HepG2 (cell line): ENCODE data around the gene BCKDHB. TPM values are rescaled to one million over a fixed set of nuclear protein-coding genes. Genes with fewer than 3 reads are reported as not detected.

Experiments
- ATRX ChIP-seq: sonication (generic); formaldehyde crosslinking; IDR thresholded peaks from 2 replicates; pipeline ENCODE4 v1.4.0; 2020; ENCODE audit warnings: missing genetic modification reagents, borderline replicate concordance
- BHLHE40 ChIP-seq: IDR thresholded peaks from 2 replicates; pipeline ENCODE4 v1.6.1; 2011; ENCODE audit warnings: low read length, improper control_type of control experiment
- DMAP1 ChIP-seq: IDR thresholded peaks from 2 replicates; pipeline ENCODE4 v1.6.1; 2016
- DRAP1 ChIP-seq: IDR thresholded peaks from 2 replicates; pipeline ENCODE4 v1.6.1; 2016; ENCODE audit warnings: missing genetic modification reagents, missing compliant biosample characterization
- FOXO4 ChIP-seq: sonication (generic); formaldehyde crosslinking; conservative IDR thresholded peaks from 2 replicates; pipeline ENCODE4 v1.8.1; 2023; ENCODE audit warnings: missing genetic modification reagents
- GFI1 ChIP-seq: sonication (generic); formaldehyde crosslinking; IDR thresholded peaks from 2 replicates; pipeline ENCODE4 v1.5.0; 2020; ENCODE audit warnings: missing genetic modification reagents, mild to moderate bottlenecking, borderline replicate concordance
- GPN1 ChIP-seq: sonication (generic); formaldehyde crosslinking; IDR thresholded peaks from 2 replicates; pipeline ENCODE4 v1.5.1; 2020; ENCODE audit warnings: missing genetic modification reagents, borderline replicate concordance
- IRF2 ChIP-seq: IDR thresholded peaks from 2 replicates; pipeline ENCODE4 v1.6.1; 2018; ENCODE audit warnings: missing genetic modification reagents, missing compliant biosample characterization
- JUNB ChIP-seq: sonication (generic); formaldehyde crosslinking; IDR thresholded peaks from 2 replicates; pipeline ENCODE4 v1.8.0; 2022; ENCODE audit warnings: missing genetic modification reagents, mild to moderate bottlenecking, borderline replicate concordance
- JUND ChIP-seq: sonication (generic); formaldehyde crosslinking; IDR thresholded peaks from 2 replicates; pipeline ENCODE4 v1.8.0; 2022; ENCODE audit warnings: mild to moderate bottlenecking, missing genetic modification reagents
- MED8 ChIP-seq: sonication (generic); formaldehyde crosslinking; IDR thresholded peaks from 2 replicates; pipeline ENCODE4 v1.8.1; 2023; ENCODE audit warnings: mild to moderate bottlenecking, missing genetic modification reagents; ENCODE audit not compliant: insufficient replicate concordance
- NFIB ChIP-seq: sonication (generic); formaldehyde crosslinking; IDR thresholded peaks from 2 replicates; pipeline ENCODE4 v1.9.0; 2021; ENCODE audit warnings: missing genetic modification reagents, mild to moderate bottlenecking, borderline replicate concordance
- NR1H2 ChIP-seq: sonication (generic); formaldehyde crosslinking; IDR thresholded peaks from 2 replicates; pipeline ENCODE4 v1.8.1; 2022; ENCODE audit warnings: low read depth, missing genetic modification reagents, borderline replicate concordance
- PAF1 ChIP-seq: IDR thresholded peaks from 2 replicates; pipeline ENCODE4 v1.6.1; 2016; ENCODE audit warnings: missing genetic modification reagents, missing compliant biosample characterization
- RARA ChIP-seq: IDR thresholded peaks from 2 replicates; pipeline ENCODE4 v1.6.1; 2016; ENCODE audit warnings: missing genetic modification reagents, missing compliant biosample characterization
- TAF1 ChIP-seq: sonication (generic); formaldehyde crosslinking; IDR thresholded peaks from 2 replicates; pipeline ENCODE4 v1.4.0; 2020; ENCODE audit warnings: missing genetic modification reagents
- TRIM24 ChIP-seq: sonication (generic); formaldehyde crosslinking; IDR thresholded peaks from 2 replicates; pipeline ENCODE4 v1.8.0; 2022; ENCODE audit warnings: mild to moderate bottlenecking, missing genetic modification reagents
- XBP1 ChIP-seq: sonication (generic); formaldehyde crosslinking; IDR thresholded peaks from 2 replicates; pipeline ENCODE4 v1.5.0; 2020; ENCODE audit warnings: missing genetic modification reagents
- ZFYVE20 ChIP-seq: sonication (generic); formaldehyde crosslinking; IDR thresholded peaks from 2 replicates; pipeline ENCODE4 v1.8.0; 2023; ENCODE audit warnings: low read depth, mild to moderate bottlenecking, moderate library complexity, missing genetic modification reagents, borderline replicate concordance
- ZMAT3 ChIP-seq: sonication (generic); formaldehyde crosslinking; conservative IDR thresholded peaks from 2 replicates; pipeline ENCODE4 v1.7.0; 2021; ENCODE audit warnings: missing genetic modification reagents
- ZNF160 ChIP-seq: sonication (generic); formaldehyde crosslinking; IDR thresholded peaks from 2 replicates; pipeline ENCODE4 v1.8.0; 2022; ENCODE audit warnings: mild to moderate bottlenecking, inconsistent platforms, missing genetic modification reagents
- ZNF253 ChIP-seq: sonication (generic); formaldehyde crosslinking; IDR thresholded peaks from 2 replicates; pipeline ENCODE4 v1.8.0; 2022; ENCODE audit warnings: mild to moderate bottlenecking, missing genetic modification reagents, borderline replicate concordance
- ZNF737 ChIP-seq: sonication (generic); formaldehyde crosslinking; IDR thresholded peaks from 2 replicates; pipeline ENCODE4 v1.5.0; 2020; ENCODE audit warnings: missing genetic modification reagents, mild to moderate bottlenecking, borderline replicate concordance
- polyA plus RNA-seq, 8 experiments: library from polyadenylated mRNA; depleted of rRNA in 3 of 8; stranded (reverse) in 7 of 8; unstranded in 1 of 8; fragments of >200 nt; fragmentation: Illumina TruSeq in 4 of 8; extraction: Trizol in 4 of 8; gene quantifications; 2 replicates each; pipeline versions ENCODE4 v1.2.1 to v1.2.3, GENCODE V29; 2011 to 2016; ENCODE audit warnings: low read depth in 4 of 8, missing spikeins in 1 of 8, mixed read lengths in 1 of 8; ENCODE audit not compliant: insufficient read depth in 1 of 8
- total RNA-seq, 5 experiments: library from RNA; depleted of rRNA; stranded (reverse); fragments of >200 nt; fragmentation: Illumina TruSeq; extraction: Trizol; gene quantifications; 2 replicates each; pipeline ENCODE4 v1.2.3, GENCODE V29; 2016; ENCODE audit warnings: low read depth in 1 of 5
- TF ChIP-seq, protein P1 (sequence below): sonication (generic); formaldehyde crosslinking; IDR thresholded peaks from 2 replicates; pipeline ENCODE4 v1.9.0; 2021; ENCODE audit warnings: missing genetic modification reagents, borderline replicate concordance
- TF ChIP-seq, protein P2 (sequence below): sonication (generic); formaldehyde crosslinking; IDR thresholded peaks from 2 replicates; pipeline ENCODE4 v1.4.0; 2020; ENCODE audit warnings: missing genetic modification reagents; ENCODE audit errors: not compliant biosample characterization
- TF ChIP-seq, protein P3 (sequence below): fragments of 450-650 bp; IDR thresholded peaks from 2 replicates; pipeline ENCODE4 v1.6.1; 2016

Gene BCKDHB
- total and polyA plus RNA-seq, 2 of the 13 experiments (the other 11 are each of a cell fraction or from before 2014, with no cell fraction given): 10.8 to 13.6 TPM

DNA sequence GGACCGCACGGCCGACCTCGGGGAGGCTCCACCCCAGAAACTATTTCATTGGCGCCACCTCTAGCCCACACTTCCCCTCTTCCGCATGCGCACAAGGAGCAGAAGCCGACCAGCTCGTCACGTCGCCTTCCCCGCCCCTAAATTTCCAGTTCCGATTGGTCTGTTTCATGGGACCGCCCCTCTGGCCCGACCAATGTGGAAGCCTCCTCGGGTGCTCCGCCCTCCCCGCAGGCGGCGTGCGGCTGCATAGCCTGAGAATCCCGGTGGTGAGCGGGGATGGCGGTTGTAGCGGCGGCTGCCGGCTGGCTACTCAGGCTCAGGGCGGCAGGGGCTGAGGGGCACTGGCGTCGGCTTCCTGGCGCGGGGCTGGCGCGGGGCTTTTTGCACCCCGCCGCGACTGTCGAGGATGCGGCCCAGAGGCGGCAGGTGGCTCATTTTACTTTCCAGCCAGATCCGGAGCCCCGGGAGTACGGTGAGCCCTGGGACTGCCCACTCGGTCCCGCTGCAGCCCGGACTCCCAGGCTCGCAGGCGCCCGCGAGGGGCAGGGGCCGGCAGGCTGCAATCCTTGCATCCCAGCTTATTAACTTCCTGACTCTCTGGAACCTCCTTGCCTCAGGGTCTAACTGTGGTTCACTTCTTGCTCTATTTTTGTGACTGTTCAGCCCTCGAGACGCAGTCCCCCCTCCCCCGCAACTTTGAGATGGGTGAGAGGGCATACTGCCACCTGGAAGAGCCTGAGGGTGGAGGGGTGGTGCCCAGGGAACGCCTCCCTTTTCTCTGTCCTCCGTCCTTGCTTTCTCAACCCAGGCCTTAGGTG lies at the start of gene BCKDHB (continued):
- TF ChIP-seq, protein P1, sequence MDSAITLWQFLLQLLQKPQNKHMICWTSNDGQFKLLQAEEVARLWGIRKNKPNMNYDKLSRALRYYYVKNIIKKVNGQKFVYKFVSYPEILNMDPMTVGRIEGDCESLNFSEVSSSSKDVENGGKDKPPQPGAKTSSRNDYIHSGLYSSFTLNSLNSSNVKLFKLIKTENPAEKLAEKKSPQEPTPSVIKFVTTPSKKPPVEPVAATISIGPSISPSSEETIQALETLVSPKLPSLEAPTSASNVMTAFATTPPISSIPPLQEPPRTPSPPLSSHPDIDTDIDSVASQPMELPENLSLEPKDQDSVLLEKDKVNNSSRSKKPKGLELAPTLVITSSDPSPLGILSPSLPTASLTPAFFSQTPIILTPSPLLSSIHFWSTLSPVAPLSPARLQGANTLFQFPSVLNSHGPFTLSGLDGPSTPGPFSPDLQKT (CRISPR knock-in tag): no peak
- TF ChIP-seq DMAP1 (CRISPR knock-in tag) (no peak), MED8 (peak; percentile 88), NR1H2 (CRISPR knock-in tag) (no peak), GPN1 (no peak), BHLHE40 (0 out of 2 replicates have a peak, but pooled peaks have one; percentile 5), RARA (CRISPR knock-in tag) (peak; percentile 5; the same call in 1 of the 2 replicates), JUNB (CRISPR knock-in tag) (no peak), FOXO4 (CRISPR knock-in tag) (no peak), NFIB (CRISPR knock-in tag) (0 out of 2 replicates have a peak, but pooled peaks have one; percentile 60), ZNF160 (peak; percentile 76; the same call in 1 of the 2 replicates), TRIM24 (CRISPR knock-in tag) (no peak), ZMAT3 (CRISPR knock-in tag) (no peak), XBP1 (CRISPR knock-in tag) (no peak), TAF1 (CRISPR knock-in tag) (peak; percentile 97), ZNF737 (CRISPR knock-in tag) (no peak), GFI1 (CRISPR knock-in tag) (no peak), JUND (no peak), ZNF253 (CRISPR knock-in tag) (no peak), IRF2 (CRISPR knock-in tag) (peak; percentile 27; the same call in 1 of the 2 replicates), ATRX (CRISPR knock-in tag) (no peak), ZFYVE20 (CRISPR knock-in tag) (no peak), PAF1 (CRISPR knock-in tag) (no peak), DRAP1 (CRISPR knock-in tag) (peak; percentile 91)
- TF ChIP-seq, protein P2, sequence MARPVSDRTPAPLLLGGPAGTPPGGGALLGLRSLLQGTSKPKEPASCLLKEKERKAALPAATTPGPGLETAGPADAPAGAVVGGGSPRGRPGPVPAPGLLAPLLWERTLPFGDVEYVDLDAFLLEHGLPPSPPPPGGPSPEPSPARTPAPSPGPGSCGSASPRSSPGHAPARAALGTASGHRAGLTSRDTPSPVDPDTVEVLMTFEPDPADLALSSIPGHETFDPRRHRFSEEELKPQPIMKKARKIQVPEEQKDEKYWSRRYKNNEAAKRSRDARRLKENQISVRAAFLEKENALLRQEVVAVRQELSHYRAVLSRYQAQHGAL: peak; percentile 91
- TF ChIP-seq, protein P3, sequence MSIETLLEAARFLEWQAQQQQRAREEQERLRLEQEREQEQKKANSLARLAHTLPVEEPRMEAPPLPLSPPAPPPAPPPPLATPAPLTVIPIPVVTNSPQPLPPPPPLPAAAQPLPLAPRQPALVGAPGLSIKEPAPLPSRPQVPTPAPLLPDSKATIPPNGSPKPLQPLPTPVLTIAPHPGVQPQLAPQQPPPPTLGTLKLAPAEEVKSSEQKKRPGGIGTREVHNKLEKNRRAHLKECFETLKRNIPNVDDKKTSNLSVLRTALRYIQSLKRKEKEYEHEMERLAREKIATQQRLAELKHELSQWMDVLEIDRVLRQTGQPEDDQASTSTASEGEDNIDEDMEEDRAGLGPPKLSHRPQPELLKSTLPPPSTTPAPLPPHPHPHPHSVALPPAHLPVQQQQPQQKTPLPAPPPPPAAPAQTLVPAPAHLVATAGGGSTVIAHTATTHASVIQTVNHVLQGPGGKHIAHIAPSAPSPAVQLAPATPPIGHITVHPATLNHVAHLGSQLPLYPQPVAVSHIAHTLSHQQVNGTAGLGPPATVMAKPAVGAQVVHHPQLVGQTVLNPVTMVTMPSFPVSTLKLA: peak; percentile 58; the same call in 1 of the 2 replicates
